Measurements from ENCODE around the gene LCE1F. TPM values are rescaled to one million over a fixed set of nuclear protein-coding genes. Genes with fewer than 3 reads are reported as not detected.

The LCE1F gene
- total RNA-seq, 1 donor from 2014 or later, result not detected

DNA sequence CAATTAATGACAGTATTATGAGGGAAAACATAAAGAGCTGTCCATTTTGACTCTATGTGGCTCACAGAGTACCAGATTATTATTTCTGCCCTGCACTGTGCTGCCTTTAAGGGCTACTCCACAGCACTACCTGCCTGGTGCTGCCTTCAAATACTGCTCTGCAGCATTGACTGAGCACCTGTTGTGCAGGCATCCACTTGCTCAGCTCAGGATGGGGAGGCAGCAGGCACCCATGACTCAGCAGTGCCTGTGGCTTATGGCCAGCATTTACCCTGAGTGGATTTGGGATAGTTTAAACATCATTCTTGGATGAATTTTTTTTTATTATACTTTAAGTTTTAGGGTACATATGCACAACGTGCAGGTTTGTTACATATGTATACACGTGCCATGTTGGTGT lies 18.1 kb upstream of the LCE1F start:
- no peak overlapping the region for H3K4me2 ChIP-seq
- peaks cover 20% of the 10 kb centered on the region for H3K9me3 ChIP-seq (ENCODE audit: low read depth)
- no peak overlapping the region for H3K9ac ChIP-seq
- no peaks in the 10 kb centered on the region for H3K36me3 ChIP-seq
- no peak for DNase-seq (ENCODE audit: low spot score)
- H3K9me3 Mint-ChIP-seq, result peaks cover 40% of the 10 kb centered on the region
- H3K27me3 Mint-ChIP-seq (ENCODE audit: insufficient read depth, low read depth), result peaks cover 6% of the 10 kb centered on the region
- no peaks in the 10 kb centered on the region for H3K79me2 ChIP-seq (ENCODE audit: low read depth)
- no peak overlapping the region for H3K4me3 Mint-ChIP-seq
- H3K27ac ChIP-seq, result no peak overlapping the region
- H3K27ac Mint-ChIP-seq, result no peak overlapping the region
- H3F3A ChIP-seq (ENCODE audit: low read depth), result no peaks in the 10 kb centered on the region
- H4K20me1 ChIP-seq (ENCODE audit: low read depth), result no peaks in the 10 kb centered on the region
- no peaks in the 10 kb centered on the region for H3K27me3 ChIP-seq
- no peak overlapping the region for H3K4me3 ChIP-seq
- no peaks in the 10 kb centered on the region for H3K4me1 ChIP-seq
- TF ChIP-seq EZH2 (IDR thresholded peaks at IDR 0.05), result no peak
- no peak for TF ChIP-seq EZH2phosphoT487 (IDR thresholded peaks at IDR 0.05)
- no peak for TF ChIP-seq CTCF (IDR thresholded peaks at IDR 0.05)
- no peaks in the 10 kb centered on the region for H3K4me1 Mint-ChIP-seq
- H2AFZ ChIP-seq (replicated peaks), result no peak overlapping the region
- no peaks in the 10 kb centered on the region for H3K36me3 Mint-ChIP-seq

DNA sequence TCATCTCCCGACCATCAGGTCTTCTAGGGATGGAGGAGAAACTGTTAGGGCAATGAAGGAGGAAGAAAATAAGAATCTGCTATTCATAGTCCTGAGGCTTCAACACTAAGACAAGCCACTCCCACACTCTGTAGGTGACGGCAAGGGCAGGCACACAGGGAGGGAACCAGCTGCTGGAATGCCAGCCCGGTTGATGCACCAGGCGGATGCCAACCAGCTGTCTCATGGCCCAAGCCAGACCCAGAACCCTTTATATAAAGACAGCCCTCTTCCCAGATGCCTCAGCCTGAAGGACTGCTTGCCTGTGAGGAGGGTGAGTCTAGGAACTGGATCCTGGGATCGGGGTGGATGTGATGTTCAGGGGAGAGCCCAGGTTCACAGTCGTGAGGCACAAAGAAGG lies 17.2 kb upstream of the LCE1F start, which contains the start of gene KPRP:
TSS of gene KPRP (plus strand) at position 279 of the 400 bp plus-strand sequence. CDS start 1,564 bp downstream, outside the sequence.
- no peak for TF ChIP-seq CTCF (IDR thresholded peaks at IDR 0.05)
- TF ChIP-seq EZH2phosphoT487 (IDR thresholded peaks at IDR 0.05), result no peak
- TF ChIP-seq EZH2 (IDR thresholded peaks at IDR 0.05), result no peak
- H3K9me3 Mint-ChIP-seq, result peaks cover 47% of the 10 kb centered on the region
- no peaks in the 10 kb centered on the region for H3K27me3 ChIP-seq
- peaks cover 25% of the 10 kb centered on the region for H3K9me3 ChIP-seq (ENCODE audit: low read depth)
- H3K27ac ChIP-seq, result no peak within 1 kb of the TSS
- no peak within 1 kb of the TSS for H3K4me3 Mint-ChIP-seq
- no peak within 1 kb of the TSS for H3K4me2 ChIP-seq
- H3F3A ChIP-seq (ENCODE audit: low read depth), result no peaks in the 10 kb centered on the region
- no peak within 1 kb of the TSS for H3K9ac ChIP-seq
- H3K4me1 ChIP-seq, result no peaks in the 10 kb centered on the region
- H3K79me2 ChIP-seq (ENCODE audit: low read depth), result no peaks in the 10 kb centered on the region
- no peaks in the 10 kb centered on the region for H4K20me1 ChIP-seq (ENCODE audit: low read depth)
- H3K27ac Mint-ChIP-seq, result no peak within 1 kb of the TSS
- H3K36me3 ChIP-seq, result no peaks in the 10 kb centered on the region
- DNase-seq (ENCODE audit: low spot score), result no peak
- H2AFZ ChIP-seq (replicated peaks), result no peak within 1 kb of the TSS
- H3K36me3 Mint-ChIP-seq, result no peaks in the 10 kb centered on the region
- no peaks in the 10 kb centered on the region for H3K4me1 Mint-ChIP-seq
- peaks cover 9% of the 10 kb centered on the region for H3K27me3 Mint-ChIP-seq (ENCODE audit: insufficient read depth, low read depth)
- H3K4me3 ChIP-seq, result no peak within 1 kb of the TSS

DNA sequence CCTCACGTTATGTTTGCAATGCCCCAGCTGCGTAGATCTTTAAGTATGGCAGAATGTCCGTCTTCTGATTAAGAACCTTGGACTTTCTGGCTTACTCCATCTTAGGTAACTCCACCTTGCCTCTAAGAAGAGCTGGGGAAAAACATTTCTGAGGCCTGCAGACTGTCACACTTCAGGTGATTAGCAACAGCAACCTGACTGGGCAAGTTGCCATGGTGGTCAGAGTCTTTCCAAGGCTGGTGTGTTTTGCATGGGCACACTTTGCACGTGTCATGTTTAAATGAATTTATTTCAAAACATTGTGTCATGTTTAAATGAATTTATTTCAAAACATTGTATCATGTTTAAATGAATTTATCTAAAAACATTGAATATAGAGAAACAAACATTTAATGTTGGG lies 16.3 kb upstream of the LCE1F start:
- Histone ChIP-seq H3K27ac (no peak overlapping the region), H3K4me3 (no peak overlapping the region), H3K4me2 (no peak overlapping the region), H3K79me2 (ENCODE audit: low read depth) (no peaks in the 10 kb centered on the region), H3K4me1 (no peaks in the 10 kb centered on the region), H3F3A (ENCODE audit: low read depth) (no peaks in the 10 kb centered on the region), H3K9ac (no peak overlapping the region), H3K9me3 (ENCODE audit: low read depth) (peaks cover 24% of the 10 kb centered on the region), H4K20me1 (ENCODE audit: low read depth) (no peaks in the 10 kb centered on the region), H3K36me3 (no peaks in the 10 kb centered on the region), H3K27me3 (no peaks in the 10 kb centered on the region), H2AFZ (replicated peaks) (no peak overlapping the region)
- Mint-ChIP-seq H3K4me1 (no peaks in the 10 kb centered on the region), H3K4me3 (no peak overlapping the region), H3K27me3 (ENCODE audit: insufficient read depth, low read depth) (peaks cover 9% of the 10 kb centered on the region), H3K36me3 (no peaks in the 10 kb centered on the region), H3K9me3 (peaks cover 48% of the 10 kb centered on the region), H3K27ac (no peak overlapping the region)
- DNase-seq (ENCODE audit: low spot score), result no peak
- no peak for TF ChIP-seq EZH2 (IDR thresholded peaks at IDR 0.05)
- TF ChIP-seq CTCF (IDR thresholded peaks at IDR 0.05), result no peak
- TF ChIP-seq EZH2phosphoT487 (IDR thresholded peaks at IDR 0.05), result no peak

Measured in neural progenitor cell (in vitro differentiated cells).